HEK293T (cell line): ENCODE measurements around the gene PGAP1.
"Not testable (repeated sequence)": the region's sequence is repeated elsewhere in the genome, so short reads cannot be mapped to it uniquely, and the experiment has no call there.

Experiments
- CTCF ChIA-PET: fragments of 350-600 bp; formaldehyde crosslinking; extraction: SDS; loops from one replicate; lab custom pipeline; 2021; ENCODE audit warnings: antibody characterized with exemption, inconsistent platforms; lab: Yijun Ruan, JAX
- POLR2A ChIA-PET: fragments of 350-600 bp; formaldehyde crosslinking; extraction: SDS; loops from one replicate; lab custom pipeline; 2020; ENCODE audit warnings: antibody characterized with exemption, inconsistent platforms; lab: Yijun Ruan, JAX
- DNase-seq: peaks from one replicate; pipeline ENCODE4 v3.0.0; 2012; ENCODE audit warnings: mixed read lengths; ENCODE audit errors: extremely low spot score
- ARNT ChIP-seq: fragments of 450-650 bp; IDR thresholded peaks from 2 replicates; pipeline ENCODE4 v1.6.1; 2017; ENCODE audit warnings: mild to moderate bottlenecking
- BHLHE40 ChIP-seq: fragments of 450-650 bp; IDR thresholded peaks from 2 replicates; pipeline ENCODE4 v1.6.1; 2016; ENCODE audit warnings: mild to moderate bottlenecking, moderate library complexity, borderline replicate concordance
- CTBP1 ChIP-seq: fragments of 450-650 bp; IDR thresholded peaks from 2 replicates; pipeline ENCODE4 v1.6.1; 2016; ENCODE audit warnings: borderline replicate concordance
- ELF4 ChIP-seq: fragments of 450-650 bp; IDR thresholded peaks from 2 replicates; pipeline ENCODE4 v1.6.1; 2017; ENCODE audit warnings: antibody characterized with exemption
- FOXA1 ChIP-seq: fragments of 450-650 bp; IDR thresholded peaks from 2 replicates; pipeline ENCODE4 v1.6.1; 2016; ENCODE audit warnings: mild to moderate bottlenecking
- FOXK2 ChIP-seq: fragments of 450-650 bp; IDR thresholded peaks from 2 replicates; pipeline ENCODE4 v1.6.1; 2016; ENCODE audit warnings: mild to moderate bottlenecking
- FOXM1 ChIP-seq: fragments of 450-650 bp; IDR thresholded peaks from 2 replicates; pipeline ENCODE4 v1.6.1; 2017; ENCODE audit warnings: mild to moderate bottlenecking, borderline replicate concordance
- HDGF ChIP-seq: fragments of 450-650 bp; IDR thresholded peaks from 2 replicates; pipeline ENCODE4 v1.6.1; 2017; ENCODE audit warnings: antibody characterized with exemption, borderline replicate concordance
- L3MBTL2 ChIP-seq: fragments of 450-650 bp; conservative IDR thresholded peaks from 2 replicates; pipeline ENCODE4 v1.6.1; 2016; ENCODE audit warnings: mild to moderate bottlenecking
- LEF1 ChIP-seq: fragments of 450-650 bp; IDR thresholded peaks from 2 replicates; pipeline ENCODE4 v1.6.1; 2017; ENCODE audit warnings: mild to moderate bottlenecking, borderline replicate concordance
- NFRKB ChIP-seq: fragments of 450-650 bp; IDR thresholded peaks from 2 replicates; pipeline ENCODE4 v1.6.1; 2016; ENCODE audit warnings: mild to moderate bottlenecking, moderate library complexity
- SP1 ChIP-seq: fragments of 450-650 bp; IDR thresholded peaks from 2 replicates; pipeline ENCODE4 v1.6.1; 2017
- SUZ12 ChIP-seq: fragments of 450-650 bp; IDR thresholded peaks from 2 replicates; pipeline ENCODE4 v1.6.1; 2016; ENCODE audit warnings: mild to moderate bottlenecking
- TARDBP ChIP-seq: fragments of 450-650 bp; IDR thresholded peaks from 2 replicates; pipeline ENCODE4 v1.6.1; 2016
- ZNF384 ChIP-seq: fragments of 450-650 bp; IDR thresholded peaks from 2 replicates; pipeline ENCODE4 v1.6.1; 2016
- TF ChIP-seq, protein P1 (sequence below): fragments of 450-650 bp; IDR thresholded peaks from 2 replicates; pipeline ENCODE4 v1.6.1; 2016

Gene PGAP1

DNA sequence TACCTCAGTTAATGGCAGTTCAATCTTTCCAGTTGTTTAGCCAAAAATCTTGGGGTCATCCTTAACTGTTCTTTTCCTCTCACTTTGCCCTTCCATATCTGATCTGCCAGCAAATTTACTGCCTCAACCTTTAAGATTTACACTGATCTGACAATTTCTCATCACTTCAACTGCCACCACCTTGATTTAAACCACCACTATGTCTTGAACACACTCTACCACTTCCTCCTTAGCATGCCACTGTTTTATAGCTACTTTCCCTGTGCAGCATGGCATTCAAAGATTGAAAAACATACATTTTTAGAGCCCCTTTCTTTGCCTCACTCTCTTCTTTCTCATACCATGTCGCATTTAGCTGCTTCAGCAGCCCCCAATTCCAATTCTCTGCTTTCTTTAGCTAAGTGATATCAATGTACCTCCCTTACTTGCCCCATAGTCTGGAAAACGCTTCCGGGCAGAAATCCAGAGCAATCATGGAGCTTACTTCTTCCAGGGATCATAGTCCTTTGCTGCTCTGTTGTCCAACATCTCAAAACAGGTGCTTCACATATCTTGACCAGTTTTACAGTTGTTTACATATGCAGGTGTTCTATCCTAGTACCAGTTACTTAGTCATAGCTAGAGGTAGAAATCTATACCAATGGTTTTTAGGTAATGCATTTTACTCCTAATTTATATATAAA, 10.9 kb downstream of the PGAP1 start:
- DNase-seq: no peak
- ChIA-PET POLR2A (interaction anchor here (1.1 kb wide), 1 partner anchor 12 kb away, joined by 3 read pairs; no protein-coding TSS in a partner anchor), CTCF (interaction anchor here (1.2 kb wide), 1 partner anchor 9 kb away, joined by 4 read pairs; no protein-coding TSS in a partner anchor)
- TF ChIP-seq FOXK2: no peak
- no peak for TF ChIP-seq HDGF
- TF ChIP-seq, protein P1, sequence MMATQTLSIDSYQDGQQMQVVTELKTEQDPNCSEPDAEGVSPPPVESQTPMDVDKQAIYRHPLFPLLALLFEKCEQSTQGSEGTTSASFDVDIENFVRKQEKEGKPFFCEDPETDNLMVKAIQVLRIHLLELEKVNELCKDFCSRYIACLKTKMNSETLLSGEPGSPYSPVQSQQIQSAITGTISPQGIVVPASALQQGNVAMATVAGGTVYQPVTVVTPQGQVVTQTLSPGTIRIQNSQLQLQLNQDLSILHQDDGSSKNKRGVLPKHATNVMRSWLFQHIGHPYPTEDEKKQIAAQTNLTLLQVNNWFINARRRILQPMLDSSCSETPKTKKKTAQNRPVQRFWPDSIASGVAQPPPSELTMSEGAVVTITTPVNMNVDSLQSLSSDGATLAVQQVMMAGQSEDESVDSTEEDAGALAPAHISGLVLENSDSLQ: no peak
- no peak for TF ChIP-seq SUZ12
- no peak for TF ChIP-seq ARNT
- no peak for TF ChIP-seq SP1
- TF ChIP-seq ELF4: no peak
- no peak for TF ChIP-seq NFRKB
- TF ChIP-seq FOXM1: no peak
- no peak for TF ChIP-seq L3MBTL2
- TF ChIP-seq TARDBP: no peak
- no peak for TF ChIP-seq LEF1
- no peak for TF ChIP-seq ZNF384
- no peak for TF ChIP-seq FOXA1

DNA sequence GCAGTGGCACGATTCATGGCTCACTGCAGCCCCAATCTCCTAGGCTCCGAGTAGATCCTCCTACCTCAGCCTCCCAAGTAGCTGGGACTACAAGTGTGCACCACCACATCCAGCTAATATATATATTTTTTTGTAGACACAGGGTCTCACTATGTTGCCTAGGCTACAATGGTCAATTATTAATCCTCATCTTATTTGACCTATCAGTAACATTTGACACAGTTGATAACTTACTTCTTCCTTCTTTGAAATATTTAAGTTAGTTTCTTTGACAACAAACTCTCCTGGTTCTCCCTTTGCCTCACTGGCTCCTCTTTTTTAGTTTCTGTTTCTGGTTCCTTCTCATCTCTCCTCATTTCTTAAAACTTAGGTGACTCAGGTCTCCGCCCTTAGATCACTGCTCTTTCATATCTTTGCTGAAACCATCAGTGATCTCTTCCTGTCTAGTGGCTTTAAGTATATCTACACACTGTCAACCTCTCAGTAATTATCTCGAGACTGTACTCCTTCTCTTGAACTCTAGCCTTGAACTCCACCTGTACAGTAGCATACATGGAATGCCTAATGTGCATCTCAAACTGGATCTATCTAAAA, 11.5 kb downstream of the PGAP1 start:
- no peak for TF ChIP-seq BHLHE40
- TF ChIP-seq FOXM1: no peak
- TF ChIP-seq, protein P1: no peak
- no peak for TF ChIP-seq FOXA1
- TF ChIP-seq ELF4: no peak
- no peak for TF ChIP-seq ARNT
- no peak for TF ChIP-seq LEF1
- TF ChIP-seq ZNF384: no peak
- no peak for TF ChIP-seq NFRKB
- TF ChIP-seq HDGF: no peak
- TF ChIP-seq CTBP1: no peak
- no peak for TF ChIP-seq SP1
- no peak for TF ChIP-seq L3MBTL2
- TF ChIP-seq TARDBP: no peak
- no peak for TF ChIP-seq SUZ12
- TF ChIP-seq FOXK2: no peak
- no peak for DNase-seq
- CTCF ChIA-PET: interaction anchor here (0.7 to 1.2 kb wide), 2 partner anchors 10 to 11 kb away, joined by 4 read pairs; no protein-coding TSS in a partner anchor
- POLR2A ChIA-PET: no interaction called here

DNA sequence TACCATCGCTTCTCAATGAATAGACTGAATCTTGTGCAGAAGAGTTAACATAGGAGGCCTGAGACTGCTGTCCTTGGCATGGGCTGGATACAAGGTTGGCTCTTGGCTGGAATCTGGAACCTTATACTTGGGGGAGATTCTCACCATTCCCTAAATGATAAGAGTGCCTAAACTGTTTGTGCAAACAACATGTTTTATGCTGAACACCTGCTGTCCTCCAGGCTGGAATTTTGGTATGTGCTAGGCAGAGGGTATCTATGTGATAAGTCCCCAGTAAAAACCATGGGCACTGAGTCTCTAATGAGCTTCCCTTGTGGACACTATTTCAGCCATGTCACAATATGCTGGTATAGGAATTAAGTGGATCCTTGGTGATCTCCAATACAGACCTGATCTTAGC, 12.8 kb downstream of the PGAP1 start:
- DNase-seq: no peak
- POLR2A ChIA-PET: no interaction called here
- TF ChIP-seq FOXM1: no peak
- no peak for TF ChIP-seq FOXK2
- TF ChIP-seq ELF4: no peak
- no peak for TF ChIP-seq SP1
- TF ChIP-seq L3MBTL2: no peak
- TF ChIP-seq, protein P1: no peak
- no peak for TF ChIP-seq BHLHE40
- TF ChIP-seq NFRKB: no peak
- no peak for TF ChIP-seq SUZ12
- TF ChIP-seq LEF1: no peak
- no peak for TF ChIP-seq ARNT
- no peak for TF ChIP-seq ZNF384
- TF ChIP-seq FOXA1: no peak
- no peak for TF ChIP-seq HDGF
- TF ChIP-seq CTBP1: no peak
- CTCF ChIA-PET: no interaction called here

DNA sequence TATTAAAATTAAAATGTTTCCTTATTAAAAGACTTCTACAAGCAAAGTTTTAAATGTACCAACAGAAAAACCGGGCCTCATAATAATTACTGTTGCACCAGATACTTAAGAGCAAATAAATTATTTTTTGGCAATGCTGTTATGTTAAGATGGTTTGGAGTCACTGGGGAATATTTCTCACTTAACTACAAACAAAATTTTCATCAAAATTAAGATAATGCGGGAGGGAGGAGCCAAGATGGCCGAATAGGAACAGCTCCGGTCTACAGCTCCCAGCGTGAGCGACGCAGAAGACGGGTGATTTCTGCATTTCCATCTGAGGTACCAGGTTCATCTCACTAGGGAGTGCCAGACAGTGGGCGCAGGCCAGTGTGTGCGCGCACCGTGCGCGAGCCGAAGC, 21.1 kb downstream of the PGAP1 start:
- DNase-seq, CTCF ChIA-PET, POLR2A ChIA-PET: not testable (repeated sequence)
- peak; percentile 58; the same call in 1 of the 2 replicates for TF ChIP-seq L3MBTL2

DNA sequence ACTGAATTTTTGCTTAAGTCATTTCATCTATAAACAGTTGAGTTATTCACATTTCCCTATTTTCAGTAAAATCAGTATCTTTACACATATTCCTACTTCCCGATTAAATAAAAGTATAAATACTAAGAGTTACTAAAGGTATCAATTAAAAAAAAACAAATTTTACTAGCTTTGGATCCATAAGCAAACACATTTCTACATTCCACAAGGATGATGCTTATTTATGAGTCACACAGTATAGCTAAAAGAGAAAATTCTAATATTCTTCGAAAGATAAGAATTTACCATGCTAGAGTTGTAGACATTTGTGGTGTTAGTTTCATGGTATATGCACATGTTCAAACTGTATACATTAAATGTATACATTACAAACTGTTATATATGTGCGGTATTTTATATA, 23.7 kb downstream of the PGAP1 start:
- no peak for DNase-seq
- ChIA-PET CTCF (interaction anchor here (0.6 kb wide), 1 partner anchor 1412 kb away, joined by 5 read pairs; no protein-coding TSS in a partner anchor), POLR2A (no interaction called here)
- TF ChIP-seq FOXK2 (no peak), SUZ12 (no peak), SP1 (no peak), FOXA1 (no peak), TARDBP (no peak), ELF4 (no peak), L3MBTL2 (no peak), BHLHE40 (no peak), ARNT (no peak), FOXM1 (no peak), LEF1 (no peak), HDGF (no peak), CTBP1 (no peak), NFRKB (no peak), ZNF384 (no peak)
- TF ChIP-seq, protein P1: no peak
